ENCODE results near the gene PITPNM3.
"Not testable (repeated sequence)": the region's sequence is repeated elsewhere in the genome, so short reads cannot be mapped to it uniquely, and the experiment has no call there.

PITPNM3 gene

GRCh38 chr17:6502142-6502541 lies 54.2 kb downstream of the PITPNM3 start:
- no peak for DNase-seq (ENCODE audit: low read depth in 3 of 3)

GRCh38 chr17:6501359-6501758 lies 55.0 kb downstream of the PITPNM3 start:
- DNase-seq (ENCODE audit: low read depth in 3 of 3), result no peak

GRCh38 chr17:6498901-6499540 lies 57.3 kb downstream of the PITPNM3 start:
- no peak for DNase-seq (ENCODE audit: low read depth in 3 of 3)

- DNase-seq (ENCODE audit: low read depth in 3 of 3), result no peak
Measured at GRCh38 chr17:6498356-6498755, 58.0 kb downstream of the PITPNM3 start.

- no peak for DNase-seq (ENCODE audit: low read depth in 3 of 3)
Measured at GRCh38 chr17:6497496-6498221, 58.7 kb downstream of the PITPNM3 start.

- no peak for DNase-seq (ENCODE audit: low read depth in 3 of 3)
Measured at GRCh38 chr17:6496640-6497441, 59.5 kb downstream of the PITPNM3 start.

GRCh38 chr17:6496116-6496481 lies 60.3 kb downstream of the PITPNM3 start:
- DNase-seq (ENCODE audit: low read depth in 3 of 3), result no peak

- DNase-seq (ENCODE audit: low read depth in 3 of 3), result no peak
Measured at GRCh38 chr17:6495450-6496115, 60.8 kb downstream of the PITPNM3 start.

GRCh38 chr17:6494239-6494941 lies 62.0 kb downstream of the PITPNM3 start:
- no peak for DNase-seq (ENCODE audit: low read depth in 3 of 3)

- no peak for DNase-seq (ENCODE audit: low read depth in 3 of 3)
Measured at GRCh38 chr17:6492892-6493674, 63.3 kb downstream of the PITPNM3 start.

GRCh38 chr17:6491071-6491700 lies 65.2 kb downstream of the PITPNM3 start:
- DNase-seq (ENCODE audit: low read depth in 3 of 3), result no peak

GRCh38 chr17:6489016-6489550 lies 67.3 kb downstream of the PITPNM3 start:
- no peak for DNase-seq (ENCODE audit: low read depth in 3 of 3)

- no peak for DNase-seq (ENCODE audit: low read depth in 3 of 3)
Measured at GRCh38 chr17:6488008-6488539, 68.3 kb downstream of the PITPNM3 start.

- no peak for DNase-seq (ENCODE audit: low read depth in 3 of 3)
Measured at GRCh38 chr17:6487251-6488007, 68.9 kb downstream of the PITPNM3 start.

- no peak for DNase-seq (ENCODE audit: low read depth in 3 of 3)
Measured at GRCh38 chr17:6485646-6486412, 70.5 kb downstream of the PITPNM3 start.

- no peak for DNase-seq (ENCODE audit: low read depth in 3 of 3)
Measured at GRCh38 chr17:6483507-6483906, 72.8 kb downstream of the PITPNM3 start.

- DNase-seq (ENCODE audit: low read depth in 3 of 3), result not testable (repeated sequence)
Measured at GRCh38 chr17:6482796-6483195, 73.6 kb downstream of the PITPNM3 start.

GRCh38 chr17:6482105-6482455 lies 74.3 kb downstream of the PITPNM3 start:
- DNase-seq (ENCODE audit: low read depth in 3 of 3), result no peak

Data from stimulated activated CD4-positive, alpha-beta T cell treated with anti-CD3 and anti-CD28 coated beads, TNF-alpha, amount 100 ng/mL, for 48 hours (primary cell).